Measurements from ENCODE around the gene BCAR1.

DNA sequence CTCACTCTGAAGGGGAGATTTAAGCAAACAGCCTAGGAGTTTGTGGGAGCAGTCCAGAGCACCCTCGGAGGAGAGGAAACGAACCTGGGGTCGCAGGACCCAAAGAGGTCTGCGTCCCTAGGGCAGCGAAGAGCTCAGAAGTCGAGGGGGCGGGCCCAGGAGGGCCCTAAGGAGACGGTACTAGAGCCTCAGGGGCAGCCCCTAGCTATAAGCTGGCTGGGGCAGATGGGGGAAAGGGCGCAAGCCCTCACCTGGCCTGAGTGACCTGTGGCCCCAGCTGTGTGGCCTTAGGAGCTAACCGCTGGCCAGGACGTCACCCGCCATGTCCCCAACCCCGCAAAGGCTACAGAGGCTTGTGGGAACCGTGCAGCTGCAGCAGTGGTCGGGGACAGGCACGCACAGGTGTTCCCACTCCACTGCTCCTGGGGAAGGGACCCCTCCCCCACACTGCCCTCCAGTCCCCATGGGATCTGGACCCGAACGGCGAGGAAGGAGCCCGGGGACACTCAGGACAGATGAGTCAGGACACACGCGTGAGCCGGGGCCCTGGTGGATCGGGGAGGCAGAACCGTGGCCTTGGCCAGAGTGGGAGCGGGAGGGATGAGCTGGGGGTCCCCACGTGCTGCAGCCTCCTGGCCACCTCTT, 42.4 kb downstream of the BCAR1 start:
- TF ChIP-seq POLR2A (IDR thresholded peaks at IDR 0.05) (no peak), CTCF (IDR thresholded peaks at IDR 0.05) (no peak)
